GM12874 (cell line): Measurements from ENCODE around the gene ARF1.

Experiments
- CTCF ChIP-seq: IDR thresholded peaks from 2 replicates; pipeline ENCODE4 v1.5.1; 2011; ENCODE audit warnings: low read depth, mild to moderate bottlenecking, control low read depth, low read length, moderate library complexity; ENCODE audit not compliant: insufficient read depth

The ARF1 gene

GRCh38 chr1:228109073-228109961 lies 26.8 kb downstream of the ARF1 start, which contains the start of gene MRPL55:
Gene MRPL55 (minus strand): TSS chr1:228109299. CDS start chr1:228108260, 1,039 bp downstream.
- TF ChIP-seq CTCF, result no peak

- no peak for TF ChIP-seq CTCF
These were observed 27.5 kb downstream of the ARF1 start for GRCh38 chr1:228109962-228110488.

- TF ChIP-seq CTCF, result no peak
These were observed 28.0 kb downstream of the ARF1 start for GRCh38 chr1:228110556-228110955.

GRCh38 chr1:228112167-228112566 lies 29.7 kb downstream of the ARF1 start:
- TF ChIP-seq CTCF, result no peak

GRCh38 chr1:228112617-228113016 lies 30.1 kb downstream of the ARF1 start:
- TF ChIP-seq CTCF, result no peak

- TF ChIP-seq CTCF, result no peak
These were observed 32.3 kb downstream of the ARF1 start for GRCh38 chr1:228114827-228115226.

GRCh38 chr1:228117335-228117734 lies 34.8 kb downstream of the ARF1 start:
- TF ChIP-seq CTCF, result no peak
